ENCODE data around the gene ATP10B.

- TF ChIP-seq, protein P1, sequence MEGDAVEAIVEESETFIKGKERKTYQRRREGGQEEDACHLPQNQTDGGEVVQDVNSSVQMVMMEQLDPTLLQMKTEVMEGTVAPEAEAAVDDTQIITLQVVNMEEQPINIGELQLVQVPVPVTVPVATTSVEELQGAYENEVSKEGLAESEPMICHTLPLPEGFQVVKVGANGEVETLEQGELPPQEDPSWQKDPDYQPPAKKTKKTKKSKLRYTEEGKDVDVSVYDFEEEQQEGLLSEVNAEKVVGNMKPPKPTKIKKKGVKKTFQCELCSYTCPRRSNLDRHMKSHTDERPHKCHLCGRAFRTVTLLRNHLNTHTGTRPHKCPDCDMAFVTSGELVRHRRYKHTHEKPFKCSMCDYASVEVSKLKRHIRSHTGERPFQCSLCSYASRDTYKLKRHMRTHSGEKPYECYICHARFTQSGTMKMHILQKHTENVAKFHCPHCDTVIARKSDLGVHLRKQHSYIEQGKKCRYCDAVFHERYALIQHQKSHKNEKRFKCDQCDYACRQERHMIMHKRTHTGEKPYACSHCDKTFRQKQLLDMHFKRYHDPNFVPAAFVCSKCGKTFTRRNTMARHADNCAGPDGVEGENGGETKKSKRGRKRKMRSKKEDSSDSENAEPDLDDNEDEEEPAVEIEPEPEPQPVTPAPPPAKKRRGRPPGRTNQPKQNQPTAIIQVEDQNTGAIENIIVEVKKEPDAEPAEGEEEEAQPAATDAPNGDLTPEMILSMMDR (IDR thresholded peaks at IDR 0.05 in 2 of 3, conservative IDR thresholded peaks at IDR 0.05 in 1 of 3; ENCODE audit: control insufficient read depth in 2 of 3, extremely low read depth in 1 of 3, insufficient read depth in 1 of 3, low read depth in 3 of 3, low read length in 3 of 3): no peak
- TF ChIP-seq TCF7 (IDR thresholded peaks at IDR 0.05; ENCODE audit: borderline replicate concordance) (no peak), CHD4 (IDR thresholded peaks at IDR 0.05) (no peak), CHD1 (IDR thresholded peaks at IDR 0.05; ENCODE audit: low read depth, low read length) (no peak), POLR2A (IDR thresholded peaks at IDR 0.05; ENCODE audit: low read depth, low read length) (no peak), FOXM1 (IDR thresholded peaks at IDR 0.05; ENCODE audit: low read depth, low read length) (no peak), GABPA (IDR thresholded peaks at IDR 0.05; ENCODE audit: low read depth) (no peak), EZH2 (IDR thresholded peaks at IDR 0.05; ENCODE audit: borderline replicate concordance, control insufficient read depth, low read depth, low read length) (no peak), BMI1 (IDR thresholded peaks at IDR 0.05; ENCODE audit: borderline replicate concordance) (no peak)
- TF ChIP-seq, protein P2, sequence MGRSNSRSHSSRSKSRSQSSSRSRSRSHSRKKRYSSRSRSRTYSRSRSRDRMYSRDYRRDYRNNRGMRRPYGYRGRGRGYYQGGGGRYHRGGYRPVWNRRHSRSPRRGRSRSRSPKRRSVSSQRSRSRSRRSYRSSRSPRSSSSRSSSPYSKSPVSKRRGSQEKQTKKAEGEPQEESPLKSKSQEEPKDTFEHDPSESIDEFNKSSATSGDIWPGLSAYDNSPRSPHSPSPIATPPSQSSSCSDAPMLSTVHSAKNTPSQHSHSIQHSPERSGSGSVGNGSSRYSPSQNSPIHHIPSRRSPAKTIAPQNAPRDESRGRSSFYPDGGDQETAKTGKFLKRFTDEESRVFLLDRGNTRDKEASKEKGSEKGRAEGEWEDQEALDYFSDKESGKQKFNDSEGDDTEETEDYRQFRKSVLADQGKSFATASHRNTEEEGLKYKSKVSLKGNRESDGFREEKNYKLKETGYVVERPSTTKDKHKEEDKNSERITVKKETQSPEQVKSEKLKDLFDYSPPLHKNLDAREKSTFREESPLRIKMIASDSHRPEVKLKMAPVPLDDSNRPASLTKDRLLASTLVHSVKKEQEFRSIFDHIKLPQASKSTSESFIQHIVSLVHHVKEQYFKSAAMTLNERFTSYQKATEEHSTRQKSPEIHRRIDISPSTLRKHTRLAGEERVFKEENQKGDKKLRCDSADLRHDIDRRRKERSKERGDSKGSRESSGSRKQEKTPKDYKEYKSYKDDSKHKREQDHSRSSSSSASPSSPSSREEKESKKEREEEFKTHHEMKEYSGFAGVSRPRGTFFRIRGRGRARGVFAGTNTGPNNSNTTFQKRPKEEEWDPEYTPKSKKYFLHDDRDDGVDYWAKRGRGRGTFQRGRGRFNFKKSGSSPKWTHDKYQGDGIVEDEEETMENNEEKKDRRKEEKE (IDR thresholded peaks at IDR 0.05): no peak
These were observed 232.6 kb downstream of the ATP10B start for GRCh38 chr5:160619381-160619780.

Data from GM12878 (cell line).